K562 (cell line): Measurements from ENCODE around the gene KLHL29. TPM values are rescaled to one million over a fixed set of nuclear protein-coding genes. Genes with fewer than 3 reads are reported as not detected.

Experiments used
- ATAC-seq: fragments of 200-7000 bp; cut with Tn5 transposase; 3 replicates; pipeline ENCODE4 v1.9.1; 2020; ENCODE audit warnings: moderate library complexity
- BruUV-seq: library from RNA; stranded (reverse); fragments of 400-500 nt; replicated peaks from 2 replicates; lab custom pipeline; 2021; lab: Mats Ljungman, UMichigan
- CTCF ChIA-PET: fragments of 300-600 bp; formaldehyde crosslinking; extraction: SDS; loops from one replicate; lab custom pipeline; 2021; ENCODE audit warnings: low intra/inter-chr PET ratio; lab: Yijun Ruan, JAX
- POLR2A ChIA-PET: fragments of 300-600, 350-650 bp; sonication (Branson Sonifier 250); formaldehyde crosslinking; extraction: SDS; loops from one replicate; lab custom pipeline; 2021; ENCODE audit warnings: antibody characterized with exemption, inconsistent platforms; lab: Yijun Ruan, JAX
- DNase-seq, 4 experiments: peaks; one replicate each; pipeline versions ENCODE4 v3.0.0 to v3.0.0-alpha.2; 2011 to 2018; ENCODE audit warnings: low spot score in 3 of 4, mixed read lengths in 3 of 4; ENCODE audit errors: extremely low read depth in 1 of 4
- FAIRE-seq: peaks from 2 replicates; lab custom pipeline; 2011; peaks lifted over from hg19 to GRCh38; lab: Jason Lieb, UNC
- H2AFZ ChIP-seq: 2 replicates; pipeline ENCODE4 v1.6.0; 2011; ENCODE audit warnings: low read depth, low read length, control low read depth, inconsistent platforms
- H3K27ac ChIP-seq: fragments of 200-600 bp; 3 replicates; pipeline ENCODE4 v1.8.0; 2011; ENCODE audit warnings: low read depth, mild to moderate bottlenecking, control low read depth, inconsistent platforms, low read length, moderate library complexity, mixed read lengths; ENCODE audit errors: extremely low read depth
- H3K27me3 ChIP-seq, 2 experiments: fragments of 300-600 bp in 1 of 2; 2 replicates in 1 of 2; 3 replicates in 1 of 2; pipeline versions ENCODE4 v1.6.0 to v1.8.0; 2011; ENCODE audit warnings: inconsistent platforms in 2 of 2, low read length in 2 of 2, mild to moderate bottlenecking in 1 of 2, mixed read lengths in 1 of 2, moderate library complexity in 1 of 2; ENCODE audit not compliant: control insufficient read depth in 2 of 2, insufficient read depth in 2 of 2
- H3K36me3 ChIP-seq: fragments of 300-600 bp; 3 replicates; pipeline ENCODE4 v1.8.0; 2011; ENCODE audit warnings: mild to moderate bottlenecking, low read length, inconsistent platforms; ENCODE audit not compliant: control insufficient read depth, insufficient read depth
- H3K4me1 ChIP-seq, 2 experiments: fragments of 200-600 bp in 1 of 2; replicated peaks in 1 of 2; 2 replicates in 1 of 2; 3 replicates in 1 of 2; pipeline versions ENCODE4 v1.5.1 to v1.8.0; 2011; ENCODE audit warnings: inconsistent platforms in 2 of 2, low read length in 2 of 2, mild to moderate bottlenecking in 1 of 2, mixed read lengths in 1 of 2, moderate library complexity in 1 of 2; ENCODE audit not compliant: control insufficient read depth in 2 of 2, insufficient read depth in 2 of 2
- H3K4me2 ChIP-seq: 2 replicates; pipeline ENCODE4 v1.6.1; 2011; ENCODE audit warnings: low read length, control low read depth, inconsistent platforms, mixed read lengths; ENCODE audit not compliant: insufficient read depth
- H3K4me3 ChIP-seq: fragments of 200-600 bp; sonication (generic), shearing (Covaris generic); 2 replicates; pipeline ENCODE4 v1.5.1; 2016; ENCODE audit warnings: control low read depth, inconsistent platforms
- H3K79me2 ChIP-seq: fragments of 200-600 bp; 3 replicates; pipeline ENCODE4 v1.8.0; 2011; ENCODE audit warnings: low read length, inconsistent platforms; ENCODE audit not compliant: control insufficient read depth, insufficient read depth
- H3K9ac ChIP-seq, 2 experiments: 2 replicates each; pipeline versions ENCODE4 v1.6.0 to v1.6.1; 2011; ENCODE audit warnings: low read depth in 2 of 2, low read length in 2 of 2, control low read depth in 1 of 2, inconsistent platforms in 1 of 2, mild to moderate bottlenecking in 1 of 2, mixed read lengths in 1 of 2; ENCODE audit not compliant: insufficient read depth in 1 of 2
- H3K9me1 ChIP-seq: one replicate; pipeline ENCODE4 v1.6.0; 2011; ENCODE audit warnings: inconsistent platforms, mild to moderate bottlenecking, low read length, moderate library complexity; ENCODE audit not compliant: control insufficient read depth, insufficient read depth
- H3K9me3 ChIP-seq: replicated peaks from 2 replicates; pipeline ENCODE4 v1.5.1; 2011; ENCODE audit warnings: low read depth, low read length, inconsistent platforms; ENCODE audit not compliant: control insufficient read depth, insufficient read depth
- H4K20me1 ChIP-seq: replicated peaks from 2 replicates; pipeline ENCODE4 v1.6.1; 2011; ENCODE audit warnings: low read length, inconsistent platforms, mixed read lengths; ENCODE audit not compliant: control insufficient read depth, insufficient read depth
- ELF1 ChIP-seq: fragments of 200-800 bp; sonication (Bioruptor generic); IDR thresholded peaks from 2 replicates; pipeline ENCODE4 v1.6.1; 2016; ENCODE audit warnings: missing genetic modification characterization, missing compliant biosample characterization
- HMG20A ChIP-seq: fragments of 450-650 bp; formaldehyde crosslinking; conservative IDR thresholded peaks from 2 replicates; pipeline ENCODE4 v1.4.0; 2020; ENCODE audit warnings: mild to moderate bottlenecking, mixed read lengths
- HNRNPK ChIP-seq: fragments of 200-400 bp; formaldehyde crosslinking; IDR thresholded peaks from one replicate; pipeline ENCODE4 v1.6.1; 2018; ENCODE audit warnings: mild to moderate bottlenecking, low read depth, low read length; ENCODE audit not compliant: poor library complexity, severe bottlenecking
- NCOA6 ChIP-seq: fragments of 450-650 bp; IDR thresholded peaks from 2 replicates; pipeline ENCODE4 v1.6.1; 2017; ENCODE audit warnings: mild to moderate bottlenecking
- NFIC ChIP-seq: fragments of 450-650 bp; IDR thresholded peaks from 2 replicates; pipeline ENCODE4 v1.6.1; 2017; ENCODE audit warnings: mild to moderate bottlenecking, inconsistent platforms
- XRCC4 ChIP-seq: IDR thresholded peaks from one replicate; pipeline ENCODE4 v1.6.1; 2011; ENCODE audit not compliant: insufficient read depth, insufficient read length; ENCODE audit errors: extremely low read depth
- ZNF263 ChIP-seq: sonication (generic); formaldehyde crosslinking; IDR thresholded peaks from 2 replicates; pipeline ENCODE4 v1.8.0; 2022; ENCODE audit warnings: mild to moderate bottlenecking, missing genetic modification reagents, borderline replicate concordance
- WGBS: fragments of 100-300 bp; shearing (Covaris generic); methylation state at CpG from one replicate; pipeline ENCODE4 v1.1.6; 2016; ENCODE audit warnings: low coverage, mixed read lengths; ENCODE audit not compliant: insufficient coverage; ENCODE audit errors: missing lambda C conversion rate; 5-methylcytosine and 5-hydroxymethylcytosine counted together
- in situ Hi-C: fragments of 300-500 bp; cut with MboI; formaldehyde crosslinking; loops from 4 replicates; pipeline ENCODE4 v1.15.0; 2018; ENCODE audit warnings: inconsistent platforms, mixed read lengths
- intact Hi-C: fragments of 100-400 bp; cut with micrococcal nuclease; formaldehyde crosslinking; loops from 2 replicates; pipeline ENCODE4 v1.14.2; 2022
- polyA plus RNA-seq, 8 experiments: library from polyadenylated mRNA; depleted of rRNA in 4 of 8; stranded (reverse) in 5 of 8; unstranded in 3 of 8; fragments of >200 nt; fragmentation: Nextera tagmentation in 2 of 8; fragmentation: Illumina TruSeq in 1 of 8; extraction: Ambion mirVana in 2 of 8; extraction: Trizol in 1 of 8; gene quantifications; 2 replicates each; pipeline versions ENCODE4 v1.2.1 to v1.2.3, GENCODE V29; 2011 to 2014; ENCODE audit warnings: inconsistent platforms in 1 of 8, missing spikeins in 1 of 8
- total RNA-seq, 7 experiments: library from RNA; depleted of rRNA in 6 of 7; stranded (reverse); fragments of >200 nt in 6 of 7; fragmentation: Illumina TruSeq in 2 of 7; extraction: Trizol in 2 of 7; gene quantifications; 2 replicates each; pipeline versions ENCODE4 v1.2.1 to v1.2.3, GENCODE V29; 2011 to 2021; ENCODE audit warnings: low replicate concordance in 1 of 7
- TF ChIP-seq, protein P1 (sequence below): fragments of 450-650 bp; IDR thresholded peaks from 2 replicates; pipeline ENCODE4 v1.6.1; 2018; ENCODE audit not compliant: partially characterized antibody
- TF ChIP-seq, protein P2 (sequence below), 2 experiments: fragments of 450-650 bp; conservative IDR thresholded peaks; 2 replicates each; pipeline ENCODE4 v1.6.1; 2017; ENCODE audit warnings: mild to moderate bottlenecking in 2 of 2, moderate library complexity in 2 of 2

KLHL29 gene
- total and polyA plus RNA-seq, 9 of the 15 experiments (the other 6 are each of a cell fraction or from before 2014, with no cell fraction given), result 0.03 to 0.31 (median 0.08) TPM; not detected in 1

DNA sequence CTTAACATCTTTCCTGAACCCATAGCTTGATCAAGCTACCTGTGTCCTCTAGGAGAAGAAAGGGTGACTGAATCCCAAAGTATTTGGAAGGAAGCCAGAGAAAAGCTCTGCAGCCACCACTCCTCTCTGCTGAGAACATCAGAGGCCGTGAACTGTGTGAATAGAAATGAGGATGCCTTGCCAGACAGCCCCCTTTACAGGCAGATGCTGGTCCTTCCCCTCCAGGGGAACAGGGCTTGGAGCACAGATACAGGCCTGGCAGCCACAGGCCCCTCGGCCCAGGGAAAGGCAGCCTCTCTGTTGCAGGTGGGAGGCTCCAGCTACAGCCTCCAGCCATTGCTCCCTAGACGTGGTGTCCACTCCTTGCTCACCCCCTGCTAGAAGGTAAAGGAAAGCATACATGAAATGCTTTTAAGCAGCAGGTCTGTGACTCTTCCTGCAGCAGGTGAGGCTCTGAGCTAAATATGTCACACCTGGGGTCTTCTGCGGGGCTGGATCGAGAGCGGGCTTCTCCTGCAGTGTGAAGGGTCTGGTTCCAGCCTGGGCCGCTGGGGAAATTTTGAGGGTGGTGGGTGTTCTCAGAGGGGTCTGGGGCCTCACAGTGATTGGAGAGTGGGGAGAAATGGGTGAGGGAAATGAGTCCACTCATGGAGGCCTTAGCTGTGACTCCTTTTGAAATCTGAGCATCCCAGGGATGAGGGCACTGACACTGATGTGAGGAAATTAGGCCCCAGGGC, 234.0 kb downstream of the KLHL29 start:
- no peak for ATAC-seq
- H3K4me3 ChIP-seq, result no peak overlapping the region
- POLR2A ChIA-PET, result interaction anchor here (0.7 to 1.4 kb wide), 3 partner anchors 8 to 1486 kb away, joined by 3 to 5 read pairs (median 4); no protein-coding TSS in a partner anchor
- DNase-seq, result no peak
- H3K27ac ChIP-seq, result no peak overlapping the region
- H3K27me3 ChIP-seq, result peaks cover 37 to 91% of the 10 kb centered on the region in 2 experiments
- no peaks in the 10 kb centered on the region for H3K4me1 ChIP-seq
- CTCF ChIA-PET, result no interaction called here
- BruUV-seq, result no TSS peak
- H3K79me2 ChIP-seq, result no peaks in the 10 kb centered on the region
- in situ Hi-C loops, result no loop called here
- no peak overlapping the region for H3K4me2 ChIP-seq
- no peaks in the 10 kb centered on the region for H3K36me3 ChIP-seq
- WGBS, result 2% methylated on average over 7 of the region's 7 CpGs
- no peaks in the 10 kb centered on the region for H3K9me3 ChIP-seq
- no peak overlapping the region for H2AFZ ChIP-seq
- H4K20me1 ChIP-seq, result peaks cover 4% of the 10 kb centered on the region; the same call in 1 of the 2 replicates
- no peak overlapping the region for H3K9ac ChIP-seq
- intact Hi-C loops, result no loop called here
- peak; percentile 7; the same call in 1 of the 2 replicates for TF ChIP-seq NFIC
- TF ChIP-seq HMG20A (CRISPR knock-in tag), result no peak
- FAIRE-seq, result no peak
- no peaks in the 10 kb centered on the region for H3K9me1 ChIP-seq

DNA sequence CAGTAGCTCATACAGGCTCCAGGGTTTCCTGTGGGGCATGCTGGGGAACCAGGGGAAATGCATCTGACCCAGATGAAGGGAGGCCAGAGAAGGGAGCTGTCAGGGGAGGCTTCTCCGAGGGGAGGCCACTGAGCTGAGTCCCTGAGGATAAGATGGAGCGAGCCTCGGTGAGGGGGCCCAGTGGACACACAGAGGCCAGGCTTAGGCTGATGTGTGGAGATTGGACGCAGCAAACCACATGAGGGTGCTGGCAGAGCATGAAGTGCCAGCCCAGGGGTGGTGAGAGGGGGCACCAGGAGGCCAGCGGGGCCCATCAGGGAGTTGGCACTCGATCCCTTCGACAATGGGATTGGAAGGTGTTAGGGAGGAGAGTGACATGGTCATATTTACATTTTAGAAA, 235.0 kb downstream of the KLHL29 start:
- Histone ChIP-seq H3K27me3 (peaks cover 34 to 88% of the 10 kb centered on the region in 2 experiments), H3K9me1 (no peaks in the 10 kb centered on the region), H3K4me1 (no peaks in the 10 kb centered on the region), H3K79me2 (no peaks in the 10 kb centered on the region), H3K9me3 (peaks cover 2% of the 10 kb centered on the region; the same call in 1 of the 2 replicates), H2AFZ (no peak overlapping the region), H3K36me3 (no peaks in the 10 kb centered on the region), H4K20me1 (peaks cover 4% of the 10 kb centered on the region; the same call in 1 of the 2 replicates), H3K27ac (no peak overlapping the region), H3K9ac (no peak overlapping the region), H3K4me3 (no peak overlapping the region), H3K4me2 (no peak overlapping the region)
- DNase-seq, result no peak
- intact Hi-C loops, result no loop called here
- ChIA-PET CTCF (no interaction called here), POLR2A (interaction anchor here (0.6 kb wide), 1 partner anchor 20 kb away, joined by 3 read pairs; no protein-coding TSS in a partner anchor)
- no peak for FAIRE-seq
- no peak for ATAC-seq
- in situ Hi-C loops, result no loop called here
- TF ChIP-seq HNRNPK (no peak), ELF1 (no peak), XRCC4 (no peak), NCOA6 (no peak), ZNF263 (no peak)
- TF ChIP-seq, protein P1, sequence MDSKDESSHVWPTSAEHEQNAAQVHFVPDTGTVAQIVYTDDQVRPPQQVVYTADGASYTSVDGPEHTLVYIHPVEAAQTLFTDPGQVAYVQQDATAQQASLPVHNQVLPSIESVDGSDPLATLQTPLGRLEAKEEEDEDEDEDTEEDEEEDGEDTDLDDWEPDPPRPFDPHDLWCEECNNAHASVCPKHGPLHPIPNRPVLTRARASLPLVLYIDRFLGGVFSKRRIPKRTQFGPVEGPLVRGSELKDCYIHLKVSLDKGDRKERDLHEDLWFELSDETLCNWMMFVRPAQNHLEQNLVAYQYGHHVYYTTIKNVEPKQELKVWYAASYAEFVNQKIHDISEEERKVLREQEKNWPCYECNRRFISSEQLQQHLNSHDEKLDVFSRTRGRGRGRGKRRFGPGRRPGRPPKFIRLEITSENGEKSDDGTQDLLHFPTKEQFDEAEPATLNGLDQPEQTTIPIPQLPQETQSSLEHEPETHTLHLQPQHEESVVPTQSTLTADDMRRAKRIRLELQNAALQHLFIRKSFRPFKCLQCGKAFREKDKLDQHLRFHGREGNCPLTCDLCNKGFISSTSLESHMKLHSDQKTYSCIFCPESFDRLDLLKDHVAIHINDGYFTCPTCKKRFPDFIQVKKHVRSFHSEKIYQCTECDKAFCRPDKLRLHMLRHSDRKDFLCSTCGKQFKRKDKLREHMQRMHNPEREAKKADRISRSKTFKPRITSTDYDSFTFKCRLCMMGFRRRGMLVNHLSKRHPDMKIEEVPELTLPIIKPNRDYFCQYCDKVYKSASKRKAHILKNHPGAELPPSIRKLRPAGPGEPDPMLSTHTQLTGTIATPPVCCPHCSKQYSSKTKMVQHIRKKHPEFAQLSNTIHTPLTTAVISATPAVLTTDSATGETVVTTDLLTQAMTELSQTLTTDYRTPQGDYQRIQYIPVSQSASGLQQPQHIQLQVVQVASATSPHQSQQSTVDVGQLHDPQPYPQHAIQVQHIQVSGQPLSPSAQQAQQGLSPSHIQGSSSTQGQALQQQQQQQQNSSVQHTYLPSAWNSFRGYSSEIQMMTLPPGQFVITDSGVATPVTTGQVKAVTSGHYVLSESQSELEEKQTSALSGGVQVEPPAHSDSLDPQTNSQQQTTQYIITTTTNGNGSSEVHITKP, result no peak
- TF ChIP-seq, protein P2, sequence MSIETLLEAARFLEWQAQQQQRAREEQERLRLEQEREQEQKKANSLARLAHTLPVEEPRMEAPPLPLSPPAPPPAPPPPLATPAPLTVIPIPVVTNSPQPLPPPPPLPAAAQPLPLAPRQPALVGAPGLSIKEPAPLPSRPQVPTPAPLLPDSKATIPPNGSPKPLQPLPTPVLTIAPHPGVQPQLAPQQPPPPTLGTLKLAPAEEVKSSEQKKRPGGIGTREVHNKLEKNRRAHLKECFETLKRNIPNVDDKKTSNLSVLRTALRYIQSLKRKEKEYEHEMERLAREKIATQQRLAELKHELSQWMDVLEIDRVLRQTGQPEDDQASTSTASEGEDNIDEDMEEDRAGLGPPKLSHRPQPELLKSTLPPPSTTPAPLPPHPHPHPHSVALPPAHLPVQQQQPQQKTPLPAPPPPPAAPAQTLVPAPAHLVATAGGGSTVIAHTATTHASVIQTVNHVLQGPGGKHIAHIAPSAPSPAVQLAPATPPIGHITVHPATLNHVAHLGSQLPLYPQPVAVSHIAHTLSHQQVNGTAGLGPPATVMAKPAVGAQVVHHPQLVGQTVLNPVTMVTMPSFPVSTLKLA (conservative IDR thresholded peaks at IDR 0.05), result no peak
- WGBS, result 1% methylated on average over 7 of the region's 7 CpGs
- BruUV-seq, result no TSS peak
